Measurements from ENCODE around the gene XRCC4.

Gene XRCC4

GRCh38 chr5:83277953-83278352 is 200.6 kb downstream of the XRCC4 start:
- no peak for DNase-seq (ENCODE audit: low read depth, low spot score)
- H3K4me3 ChIP-seq (ENCODE audit: low read depth, low read length) = no peak overlapping the region
- TF ChIP-seq CTCF (IDR thresholded peaks at IDR 0.05; ENCODE audit: low read depth, low read length) = no peak
- in situ Hi-C loops (cut with HindIII; ENCODE audit: low sequenced_read_pairs) = no loop called here

GRCh38 chr5:83281176-83281575 is 203.8 kb downstream of the XRCC4 start:
- no peak for DNase-seq (ENCODE audit: low read depth, low spot score)
- TF ChIP-seq CTCF (IDR thresholded peaks at IDR 0.05; ENCODE audit: low read depth, low read length) = no peak
- in situ Hi-C loops (cut with HindIII; ENCODE audit: low sequenced_read_pairs) = no loop called here
- H3K4me3 ChIP-seq (ENCODE audit: low read depth, low read length) = no peak overlapping the region

GRCh38 chr5:83281658-83282057 is 204.3 kb downstream of the XRCC4 start:
- peak; percentile 89 for DNase-seq (ENCODE audit: low read depth, low spot score)
- H3K4me3 ChIP-seq (ENCODE audit: low read depth, low read length) = no peak overlapping the region
- TF ChIP-seq CTCF (IDR thresholded peaks at IDR 0.05; ENCODE audit: low read depth, low read length) = no peak
- in situ Hi-C loops (cut with HindIII; ENCODE audit: low sequenced_read_pairs) = no loop called here

DNA sequence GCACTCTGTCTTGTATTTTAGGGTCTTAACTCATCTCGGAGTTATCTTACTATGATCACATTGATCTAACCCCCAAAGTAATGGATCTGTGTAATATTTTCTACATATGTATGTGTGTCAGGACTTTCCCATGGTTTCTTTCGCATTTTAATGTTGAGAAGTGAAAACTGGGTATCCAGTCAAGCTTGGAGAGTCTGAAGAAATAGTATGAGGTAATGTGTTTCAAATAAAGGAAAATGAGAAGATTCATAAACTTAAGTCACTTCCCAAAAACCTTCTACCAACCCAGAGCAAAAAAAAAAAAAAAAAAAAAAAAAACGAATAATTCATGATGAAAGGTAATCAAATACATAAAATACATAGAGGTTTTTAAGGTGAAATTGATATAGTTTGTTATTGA is 206.4 kb downstream of the XRCC4 start:
- no peak overlapping the region for H3K4me3 ChIP-seq (ENCODE audit: low read depth, low read length)
- no peak for TF ChIP-seq CTCF (IDR thresholded peaks at IDR 0.05; ENCODE audit: low read depth, low read length)
- in situ Hi-C loops (cut with HindIII; ENCODE audit: low sequenced_read_pairs) = no loop called here
- no peak for DNase-seq (ENCODE audit: low read depth, low spot score)

DNA sequence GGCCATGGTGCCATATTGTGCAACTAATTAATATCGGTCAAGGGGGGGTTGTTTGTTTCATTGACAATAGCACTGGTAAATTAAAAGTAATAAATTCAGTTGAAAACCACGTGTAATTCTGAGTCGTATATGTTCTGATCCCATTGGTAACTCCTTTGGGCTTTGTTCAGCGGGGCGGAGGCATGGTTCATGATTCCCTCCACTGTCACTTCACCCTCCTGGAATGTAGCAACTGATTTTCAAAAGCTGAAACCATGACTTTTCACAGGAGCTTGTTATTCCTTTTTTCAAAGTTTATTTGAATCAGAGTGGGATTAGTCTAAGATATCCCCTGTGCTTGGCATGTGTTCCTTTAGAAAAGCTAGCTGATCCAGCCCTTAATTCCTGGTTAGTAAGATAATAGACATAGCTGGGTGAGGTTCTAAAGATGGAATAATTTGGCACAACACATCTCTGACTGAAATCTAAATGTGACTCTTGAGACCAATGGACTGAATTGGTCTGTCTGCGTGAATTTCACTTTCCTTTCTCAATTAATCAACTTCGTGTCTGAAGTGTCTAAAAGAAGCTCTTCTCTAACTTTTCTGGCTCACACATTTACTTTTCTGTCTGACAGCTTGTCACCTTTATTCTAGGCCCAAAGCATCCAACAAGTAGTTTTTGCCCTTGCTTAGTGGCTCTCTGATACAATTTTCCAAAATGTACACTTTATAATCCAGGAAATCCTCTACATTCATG is 208.5 kb downstream of the XRCC4 start:
- TF ChIP-seq CTCF (IDR thresholded peaks at IDR 0.05; ENCODE audit: low read depth, low read length) = no peak
- no peak for DNase-seq (ENCODE audit: low read depth, low spot score)
- in situ Hi-C loops (cut with HindIII; ENCODE audit: low sequenced_read_pairs) = no loop called here
- no peak overlapping the region for H3K4me3 ChIP-seq (ENCODE audit: low read depth, low read length)

DNA sequence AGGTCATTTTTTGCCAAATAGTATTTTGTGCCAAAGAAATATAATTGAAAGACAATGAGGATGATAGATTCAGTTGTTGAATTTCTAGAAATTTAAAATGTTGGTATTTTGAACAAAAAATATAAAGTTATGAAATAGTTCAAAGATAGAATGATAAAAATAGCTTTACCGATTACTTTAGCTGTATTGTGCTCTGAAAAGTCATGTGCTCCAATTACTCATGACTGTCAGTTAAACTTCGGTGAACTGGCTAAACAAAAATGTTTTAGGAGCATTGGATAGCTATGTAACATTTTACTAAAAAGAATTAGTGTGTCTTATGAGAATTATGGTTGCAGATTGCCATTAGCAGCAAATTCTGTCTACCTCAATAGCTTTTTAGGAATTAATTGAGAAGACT is 216.9 kb downstream of the XRCC4 start:
- DNase-seq (ENCODE audit: low read depth, low spot score) = no peak
- H3K4me3 ChIP-seq (ENCODE audit: low read depth, low read length) = no peak overlapping the region
- in situ Hi-C loops (cut with HindIII; ENCODE audit: low sequenced_read_pairs) = no loop called here
- TF ChIP-seq CTCF (IDR thresholded peaks at IDR 0.05; ENCODE audit: low read depth, low read length) = no peak

Data from astrocyte of the spinal cord (primary cell).